ENCODE data around the gene OPCML. TPM values are rescaled to one million over a fixed set of nuclear protein-coding genes. Genes with fewer than 3 reads are reported as not detected.

The OPCML gene
- total RNA-seq, 1 donor from 2014 or later = 2.7 TPM

- H3K36me3 Mint-ChIP-seq (ENCODE audit: low read depth) = peaks cover 1% of the 10 kb centered on the region
- no peaks in the 10 kb centered on the region for H3K9me3 Mint-ChIP-seq (ENCODE audit: low read depth)
- peaks cover 14% of the 10 kb centered on the region for H3K27me3 Mint-ChIP-seq (ENCODE audit: low read depth)
- no peak overlapping the region for H3K4me3 Mint-ChIP-seq (ENCODE audit: unreplicated experiment)
- DNase-seq (ENCODE audit: low spot score) = no peak
- H3K4me1 Mint-ChIP-seq (ENCODE audit: low read depth) = peaks cover 13% of the 10 kb centered on the region
- H3K27ac Mint-ChIP-seq (ENCODE audit: unreplicated experiment) = no peak overlapping the region
- TF ChIP-seq CTCF (IDR thresholded peaks at IDR 0.05) = no peak
Measured at GRCh38 chr11:132422722-132423121, 1109.6 kb downstream of the OPCML start.

- peaks cover 17% of the 10 kb centered on the region for H3K27me3 Mint-ChIP-seq (ENCODE audit: low read depth)
- no peak overlapping the region for H3K4me3 Mint-ChIP-seq (ENCODE audit: unreplicated experiment)
- H3K27ac Mint-ChIP-seq (ENCODE audit: unreplicated experiment) = no peak overlapping the region
- peaks cover 1% of the 10 kb centered on the region for H3K36me3 Mint-ChIP-seq (ENCODE audit: low read depth)
- peaks cover 4% of the 10 kb centered on the region for H3K4me1 Mint-ChIP-seq (ENCODE audit: low read depth)
- no peak for TF ChIP-seq CTCF (IDR thresholded peaks at IDR 0.05)
- no peaks in the 10 kb centered on the region for H3K9me3 Mint-ChIP-seq (ENCODE audit: low read depth)
- DNase-seq (ENCODE audit: low spot score) = no peak
Measured at GRCh38 chr11:132421555-132421954, 1110.7 kb downstream of the OPCML start.

GRCh38 chr11:132414451-132414850 lies 1117.8 kb downstream of the OPCML start:
- DNase-seq (ENCODE audit: low spot score) = no peak
- Mint-ChIP-seq H3K27me3 (ENCODE audit: low read depth) (peaks cover 24% of the 10 kb centered on the region), H3K36me3 (ENCODE audit: low read depth) (peaks cover 1% of the 10 kb centered on the region), H3K27ac (ENCODE audit: unreplicated experiment) (no peak overlapping the region), H3K4me3 (ENCODE audit: unreplicated experiment) (no peak overlapping the region), H3K9me3 (ENCODE audit: low read depth) (no peaks in the 10 kb centered on the region), H3K4me1 (ENCODE audit: low read depth) (peaks cover 3% of the 10 kb centered on the region)
- no peak for TF ChIP-seq CTCF (IDR thresholded peaks at IDR 0.05)

GRCh38 chr11:132410383-132410782 lies 1121.9 kb downstream of the OPCML start:
- Mint-ChIP-seq H3K4me3 (ENCODE audit: unreplicated experiment) (no peak overlapping the region), H3K27ac (ENCODE audit: unreplicated experiment) (no peak overlapping the region), H3K36me3 (ENCODE audit: low read depth) (peaks cover 3% of the 10 kb centered on the region), H3K4me1 (ENCODE audit: low read depth) (peaks cover 3% of the 10 kb centered on the region), H3K27me3 (ENCODE audit: low read depth) (peaks cover 17% of the 10 kb centered on the region), H3K9me3 (ENCODE audit: low read depth) (no peaks in the 10 kb centered on the region)
- TF ChIP-seq CTCF (IDR thresholded peaks at IDR 0.05) = peak; percentile 21
- DNase-seq (ENCODE audit: low spot score) = no peak

- Mint-ChIP-seq H3K9me3 (ENCODE audit: low read depth) (no peaks in the 10 kb centered on the region), H3K4me1 (ENCODE audit: low read depth) (peaks cover 3% of the 10 kb centered on the region), H3K27ac (ENCODE audit: unreplicated experiment) (no peak overlapping the region), H3K27me3 (ENCODE audit: low read depth) (peaks cover 20% of the 10 kb centered on the region), H3K4me3 (ENCODE audit: unreplicated experiment) (no peak overlapping the region), H3K36me3 (ENCODE audit: low read depth) (peaks cover 3% of the 10 kb centered on the region)
- DNase-seq (ENCODE audit: low spot score) = no peak
- TF ChIP-seq CTCF (IDR thresholded peaks at IDR 0.05) = no peak
Measured at GRCh38 chr11:132409573-132410355, 1122.5 kb downstream of the OPCML start.
